IPS-18a (cell line): ENCODE measurements around the gene TBC1D19.
"Not testable (repeated sequence)": the region's sequence is repeated elsewhere in the genome, so short reads cannot be mapped to it uniquely, and the experiment has no call there.

Experiments used
- H3K27ac ChIP-seq: one replicate; pipeline ENCODE4 v1.5.1; 2013; ENCODE audit warnings: low read length
- H3K27me3 ChIP-seq: one replicate; pipeline ENCODE4 v1.6.1; 2013; ENCODE audit warnings: mild to moderate bottlenecking, low read length; ENCODE audit not compliant: control insufficient read depth, insufficient read depth
- H3K36me3 ChIP-seq: one replicate; pipeline ENCODE4 v1.6.1; 2013; ENCODE audit warnings: low read depth, low read length; ENCODE audit not compliant: control insufficient read depth
- H3K4me1 ChIP-seq: one replicate; pipeline ENCODE4 v1.6.1; 2013; ENCODE audit warnings: low read depth, low read length; ENCODE audit not compliant: control insufficient read depth
- H3K4me3 ChIP-seq: one replicate; pipeline ENCODE4 v1.5.1; 2013; ENCODE audit warnings: low read length
- H3K9ac ChIP-seq: one replicate; pipeline ENCODE4 v1.6.1; 2013; ENCODE audit warnings: mild to moderate bottlenecking, low read length, moderate library complexity
- H3K9me3 ChIP-seq: one replicate; pipeline ENCODE4 v1.6.1; 2013; ENCODE audit warnings: low read depth, low read length; ENCODE audit not compliant: control insufficient read depth

The TBC1D19 gene, protein sequence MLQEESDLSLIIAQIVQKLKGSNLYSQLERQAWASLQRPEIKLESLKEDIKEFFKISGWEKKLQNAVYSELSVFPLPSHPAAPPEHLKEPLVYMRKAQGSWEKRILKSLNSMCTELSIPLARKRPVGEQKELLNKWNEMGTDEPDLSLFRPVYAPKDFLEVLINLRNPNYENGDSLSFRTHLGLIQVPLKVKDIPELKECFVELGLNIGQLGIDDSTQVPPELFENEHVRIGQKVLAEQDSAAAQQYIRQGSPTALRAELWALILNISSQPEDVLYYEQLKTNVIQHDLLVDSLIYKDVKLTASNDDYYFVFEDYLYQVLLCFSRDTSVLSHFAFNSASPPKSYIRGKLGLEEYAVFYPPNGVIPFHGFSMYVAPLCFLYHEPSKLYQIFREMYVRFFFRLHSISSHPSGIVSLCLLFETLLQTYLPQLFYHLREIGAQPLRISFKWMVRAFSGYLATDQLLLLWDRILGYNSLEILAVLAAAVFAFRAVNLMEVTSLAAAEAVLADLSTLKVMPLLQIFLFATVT

DNA sequence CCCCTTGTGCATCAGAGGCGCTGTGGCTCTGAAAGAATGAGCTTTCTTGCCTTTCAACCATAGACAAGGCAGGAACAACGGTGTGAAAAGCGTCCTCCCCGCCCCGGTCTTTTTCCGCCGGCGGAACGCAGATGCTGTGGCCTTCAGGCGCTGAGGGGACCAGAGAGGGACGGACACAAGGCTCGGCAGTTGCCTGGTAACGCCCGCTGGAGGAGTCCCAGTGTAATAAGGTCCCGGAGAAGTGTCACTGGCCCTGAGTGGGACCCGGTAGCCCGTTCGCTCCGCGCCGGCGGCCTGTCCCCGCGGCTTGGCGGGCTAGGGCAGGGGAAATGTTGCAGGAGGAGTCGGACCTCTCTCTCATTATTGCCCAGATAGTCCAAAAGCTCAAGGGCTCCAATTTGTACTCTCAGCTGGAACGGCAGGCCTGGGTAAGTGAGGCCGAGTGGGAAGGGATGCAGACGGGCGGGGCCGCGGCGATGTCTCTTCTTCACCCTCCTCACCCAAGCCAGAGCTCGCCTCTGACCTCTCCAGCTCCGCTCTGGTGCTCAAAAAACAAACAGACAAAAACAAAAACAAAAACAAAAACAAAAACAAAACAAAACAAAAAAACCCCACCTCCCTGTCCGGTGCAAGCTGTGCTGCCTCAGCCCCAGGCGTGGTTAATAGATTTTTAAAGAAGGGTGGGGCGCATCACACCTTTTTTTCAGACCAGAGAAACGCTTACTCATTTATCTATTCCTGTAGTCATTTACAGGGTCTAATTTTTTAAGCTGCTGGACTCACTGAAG lies at the start of gene TBC1D19:
Gene TBC1D19, plus strand, starts transcription at position 220 of the 788 bp plus-strand sequence. Its CDS starts 110 bp downstream, at position 330.
- peak within 1 kb of the TSS; percentile 94 for H3K4me3 ChIP-seq
- no peaks in the 10 kb centered on the region for H3K27me3 ChIP-seq
- H3K27ac ChIP-seq, result peak within 1 kb of the TSS; percentile 55
- no peaks in the 10 kb centered on the region for H3K9me3 ChIP-seq
- no peaks in the 10 kb centered on the region for H3K36me3 ChIP-seq
- peaks cover 6% of the 10 kb centered on the region for H3K4me1 ChIP-seq
- peak within 1 kb of the TSS; percentile 57 for H3K9ac ChIP-seq

DNA sequence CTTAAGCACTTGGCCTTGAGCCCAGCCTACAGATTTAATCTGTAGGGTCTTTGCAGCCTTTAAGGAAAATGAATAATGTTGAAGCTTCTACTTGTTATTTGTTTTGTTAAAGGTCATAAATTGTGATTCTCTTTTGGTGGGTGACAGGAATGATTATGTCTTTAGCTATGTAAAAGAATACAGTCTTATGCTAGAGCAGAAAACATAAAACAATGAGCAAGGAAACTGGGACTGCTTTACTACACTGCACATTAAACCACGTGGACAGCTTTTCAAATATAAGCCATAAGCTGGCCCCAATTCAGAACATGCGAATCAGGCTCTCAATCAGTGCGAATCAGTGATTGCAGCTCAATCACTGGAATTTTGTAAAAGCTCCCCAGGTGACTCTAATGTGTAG lies 40.9 kb upstream of the TBC1D19 start:
- Histone ChIP-seq H3K4me3 (no peak overlapping the region), H3K9me3 (no peaks in the 10 kb centered on the region), H3K36me3 (no peaks in the 10 kb centered on the region), H3K4me1 (no peaks in the 10 kb centered on the region), H3K27ac (no peak overlapping the region), H3K27me3 (no peaks in the 10 kb centered on the region), H3K9ac (no peak overlapping the region)

GRCh38 chr4:26544421-26544820 lies 39.5 kb upstream of the TBC1D19 start:
- no peaks in the 10 kb centered on the region for H3K4me1 ChIP-seq
- H3K36me3 ChIP-seq, result no peaks in the 10 kb centered on the region
- H3K27ac ChIP-seq, result no peak overlapping the region
- no peak overlapping the region for H3K4me3 ChIP-seq
- H3K9me3 ChIP-seq, result no peaks in the 10 kb centered on the region
- no peak overlapping the region for H3K9ac ChIP-seq
- no peaks in the 10 kb centered on the region for H3K27me3 ChIP-seq

- H3K9me3 ChIP-seq, H3K4me1 ChIP-seq, H3K36me3 ChIP-seq, H3K9ac ChIP-seq, H3K4me3 ChIP-seq, H3K27ac ChIP-seq, H3K27me3 ChIP-seq: not testable (repeated sequence)
Observed at GRCh38 chr4:26548379-26548778, 35.5 kb upstream of the TBC1D19 start.

DNA sequence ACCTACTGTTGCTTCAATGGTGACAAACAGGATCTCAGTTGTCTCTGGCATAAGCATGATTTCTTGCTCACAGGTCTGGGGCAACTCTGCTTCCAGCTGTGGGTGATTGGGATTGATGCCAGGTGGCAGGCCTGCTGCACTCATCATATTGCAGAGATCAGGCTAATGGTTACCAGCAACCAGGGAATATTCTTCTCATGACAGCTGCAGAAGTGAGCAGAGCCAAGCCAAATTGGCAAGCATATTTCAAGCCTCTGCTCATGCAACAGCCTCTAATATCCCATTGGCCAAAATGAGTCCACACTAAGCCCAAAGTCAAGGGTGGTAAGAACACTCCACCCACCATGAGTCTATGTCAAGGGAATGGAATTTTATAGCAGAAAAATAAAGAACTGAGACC lies 26.7 kb upstream of the TBC1D19 start:
- no peaks in the 10 kb centered on the region for H3K4me1 ChIP-seq
- H3K4me3 ChIP-seq, result no peak overlapping the region
- H3K36me3 ChIP-seq, result no peaks in the 10 kb centered on the region
- H3K9ac ChIP-seq, result no peak overlapping the region
- H3K9me3 ChIP-seq, result no peaks in the 10 kb centered on the region
- H3K27me3 ChIP-seq, result no peaks in the 10 kb centered on the region
- no peak overlapping the region for H3K27ac ChIP-seq

DNA sequence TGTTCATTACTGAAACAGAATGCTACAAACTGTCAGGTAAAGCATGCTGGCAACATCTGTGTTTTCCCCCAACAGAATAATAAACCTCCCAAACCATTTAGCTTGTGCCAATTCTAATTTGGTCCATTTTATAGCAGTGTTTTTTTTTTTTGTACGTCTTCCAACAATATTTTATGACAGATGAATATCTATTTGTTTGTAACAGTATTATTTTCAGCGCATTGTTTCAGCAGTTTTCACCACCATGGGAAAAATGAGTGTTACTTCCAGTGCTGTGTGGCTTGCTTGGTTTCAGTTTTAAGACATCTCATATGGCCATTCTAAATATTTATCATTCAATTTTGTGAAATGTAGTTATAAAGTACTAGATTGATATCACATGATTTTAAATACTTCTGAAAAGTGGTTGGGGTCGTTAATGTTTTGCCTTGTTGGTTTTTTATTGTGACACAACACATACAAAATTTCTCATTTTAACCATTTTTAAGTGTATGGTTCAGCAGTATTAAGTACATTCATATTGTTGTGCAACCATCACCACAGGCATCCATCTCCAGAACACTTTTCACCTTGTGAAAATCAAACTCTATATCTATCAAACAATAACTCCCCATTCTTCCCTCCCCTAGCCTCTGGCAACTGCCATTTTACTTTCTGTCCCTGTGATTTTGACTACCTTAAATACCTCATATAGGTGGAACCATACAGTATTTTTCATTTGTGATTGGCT lies 25.6 kb upstream of the TBC1D19 start:
- Histone ChIP-seq H3K36me3 (no peaks in the 10 kb centered on the region), H3K27me3 (no peaks in the 10 kb centered on the region), H3K4me3 (no peak overlapping the region), H3K27ac (no peak overlapping the region), H3K4me1 (no peaks in the 10 kb centered on the region), H3K9ac (no peak overlapping the region), H3K9me3 (no peaks in the 10 kb centered on the region)

DNA sequence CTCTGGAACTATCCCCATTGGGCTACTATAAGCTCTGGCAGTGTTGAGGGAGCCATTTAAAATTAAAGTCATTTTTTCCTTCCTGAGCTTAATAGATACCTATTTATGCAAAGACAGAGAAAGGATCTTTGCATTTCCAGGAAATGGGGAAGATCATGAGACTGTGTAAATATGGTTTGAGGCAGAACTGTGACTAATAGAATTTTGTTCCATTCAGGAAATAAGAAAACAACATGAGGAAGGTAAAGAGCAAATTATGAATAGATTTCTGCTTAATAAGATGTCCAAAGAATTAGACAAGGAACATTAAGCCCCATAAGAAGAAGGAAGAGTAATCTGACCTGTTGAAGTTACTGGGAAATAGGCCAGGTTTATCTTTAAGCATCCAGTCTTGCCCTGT lies 17.8 kb upstream of the TBC1D19 start:
- Histone ChIP-seq H3K36me3 (no peaks in the 10 kb centered on the region), H3K9me3 (no peaks in the 10 kb centered on the region), H3K27me3 (no peaks in the 10 kb centered on the region), H3K27ac (no peak overlapping the region), H3K4me3 (no peak overlapping the region), H3K4me1 (no peaks in the 10 kb centered on the region), H3K9ac (no peak overlapping the region)

GRCh38 chr4:26568446-26568994 lies 15.4 kb upstream of the TBC1D19 start:
- H3K9ac ChIP-seq, result no peak overlapping the region
- H3K27ac ChIP-seq, result no peak overlapping the region
- H3K36me3 ChIP-seq, result no peaks in the 10 kb centered on the region
- H3K9me3 ChIP-seq, result no peaks in the 10 kb centered on the region
- H3K4me3 ChIP-seq, result no peak overlapping the region
- H3K27me3 ChIP-seq, result no peaks in the 10 kb centered on the region
- H3K4me1 ChIP-seq, result no peaks in the 10 kb centered on the region

GRCh38 chr4:26570596-26570995 lies 13.3 kb upstream of the TBC1D19 start:
- no peaks in the 10 kb centered on the region for H3K9me3 ChIP-seq

GRCh38 chr4:26573389-26573794 lies 10.5 kb upstream of the TBC1D19 start:
- Histone ChIP-seq H3K9ac (no peak overlapping the region), H3K4me3 (no peak overlapping the region), H3K27me3 (no peaks in the 10 kb centered on the region), H3K27ac (no peak overlapping the region), H3K9me3 (no peaks in the 10 kb centered on the region), H3K4me1 (peaks cover 6% of the 10 kb centered on the region), H3K36me3 (no peaks in the 10 kb centered on the region)

More at GRCh38 chr4:26570596-26570995, 13.3 kb upstream of the TBC1D19 start:
- Histone ChIP-seq H3K36me3 (no peaks in the 10 kb centered on the region), H3K27ac (no peak overlapping the region), H3K27me3 (no peaks in the 10 kb centered on the region), H3K9ac (no peak overlapping the region), H3K4me1 (peaks cover 6% of the 10 kb centered on the region), H3K4me3 (no peak overlapping the region)

GRCh38 chr4:26574563-26574962 lies 9.3 kb upstream of the TBC1D19 start:
- H3K36me3 ChIP-seq, result no peaks in the 10 kb centered on the region
- H3K9ac ChIP-seq, result no peak overlapping the region
- no peaks in the 10 kb centered on the region for H3K27me3 ChIP-seq
- H3K4me3 ChIP-seq, result no peak overlapping the region
- no peak overlapping the region for H3K27ac ChIP-seq
- H3K4me1 ChIP-seq, result peaks cover 6% of the 10 kb centered on the region
- H3K9me3 ChIP-seq, result no peaks in the 10 kb centered on the region
